HG03064 (cell line): ENCODE results near the gene VPS33A.
"Not testable (repeated sequence)": the region's sequence is repeated elsewhere in the genome, so short reads cannot be mapped to it uniquely, and the experiment has no call there.

Experiments
- ATAC-seq: cut with Tn5 transposase; IDR thresholded peaks from one replicate; pipeline ENCODE4 v1.9.1; 2021; ENCODE audit warnings: low read depth; ENCODE audit not compliant: unreplicated experiment

The VPS33A gene

GRCh38 chr12:122206111-122206881 is 60.0 kb downstream of the VPS33A start:
- ATAC-seq: no peak

GRCh38 chr12:122205053-122205925 is 61.0 kb downstream of the VPS33A start:
- no peak for ATAC-seq

- no peak for ATAC-seq
Measured at GRCh38 chr12:122204167-122205052, 61.9 kb downstream of the VPS33A start.

- no peak for ATAC-seq
Measured at GRCh38 chr12:122203301-122204166, 62.8 kb downstream of the VPS33A start, which contains the start of gene B3GNT4. Gene B3GNT4 (plus strand): TSS chr12:122203709. CDS start chr12:122204619, 910 bp downstream.

- not testable (repeated sequence) for ATAC-seq
Measured at GRCh38 chr12:122202811-122203210, 63.5 kb downstream of the VPS33A start.

GRCh38 chr12:122202017-122202416 is 64.3 kb downstream of the VPS33A start:
- ATAC-seq: no peak

GRCh38 chr12:122201381-122201780 is 64.9 kb downstream of the VPS33A start:
- ATAC-seq: no peak

GRCh38 chr12:122200541-122201175 is 65.6 kb downstream of the VPS33A start:
- ATAC-seq: no peak

- no peak for ATAC-seq
Measured at GRCh38 chr12:122199484-122200355, 66.6 kb downstream of the VPS33A start.

- no peak for ATAC-seq
Measured at GRCh38 chr12:122197612-122197966, 68.7 kb downstream of the VPS33A start.

GRCh38 chr12:122195405-122195804 is 70.9 kb downstream of the VPS33A start:
- ATAC-seq: no peak

- ATAC-seq: no peak
Measured at GRCh38 chr12:122194804-122195203, 71.5 kb downstream of the VPS33A start.

- no peak for ATAC-seq
Measured at GRCh38 chr12:122192441-122192840, 73.9 kb downstream of the VPS33A start.

- no peak for ATAC-seq
Measured at GRCh38 chr12:122190842-122191668, 75.2 kb downstream of the VPS33A start.

- no peak for ATAC-seq
Measured at GRCh38 chr12:122189626-122190475, 76.4 kb downstream of the VPS33A start.

- no peak for ATAC-seq
Measured at GRCh38 chr12:122187466-122187865, 78.8 kb downstream of the VPS33A start.
